CD4-positive, alpha-beta T cell (primary cell): ENCODE results near the gene MTIF3. TPM values are rescaled to one million over a fixed set of nuclear protein-coding genes. Genes with fewer than 3 reads are reported as not detected.
A peak's percentile ranks its signal among the peaks of the same experiment; 100 is the strongest.
"Not testable (repeated sequence)": the region's sequence is repeated elsewhere in the genome, so short reads cannot be mapped to it uniquely, and the experiment has no call there.

Source experiments
- ATAC-seq: fragments of 200-7000 bp; cut with Tn5 transposase; one replicate; pipeline ENCODE4 v1.10.0; 2022; ENCODE audit warnings: mild to moderate bottlenecking; ENCODE audit not compliant: poor library complexity
- CTCF ChIA-PET: fragments of 350-600 bp; sonication (Branson Sonifier 250); formaldehyde crosslinking; loops from one replicate; lab custom pipeline; 2021; ENCODE audit warnings: antibody characterized with exemption, inconsistent platforms; lab: Charles Lee
- POLR2A ChIA-PET: fragments of 350-600 bp; sonication (Branson Sonifier 250); formaldehyde crosslinking; loops from one replicate; lab custom pipeline; 2021; ENCODE audit warnings: antibody characterized with exemption, inconsistent platforms; lab: Charles Lee
- DNase-seq, 14 experiments: peaks; one replicate each; pipeline ENCODE4 v3.0.0-alpha.2; 2013 to 2020; ENCODE audit warnings: mixed read lengths in 2 of 14
- H3K27ac ChIP-seq, 2 donors: one replicate each; pipeline versions ENCODE4 v1.5.1 to v1.7.0; 2013; ENCODE audit warnings: low read length in 2 of 2, low read depth in 1 of 2, mild to moderate bottlenecking in 1 of 2
- H3K27me3 ChIP-seq, 2 experiments: 1 replicate in 1 of 2; 2 replicates in 1 of 2; pipeline versions ENCODE4 v1.6.1 to v1.7.0; 2013; ENCODE audit warnings: low read length in 2 of 2, control low read depth in 1 of 2, mild to moderate bottlenecking in 1 of 2, moderate library complexity in 1 of 2; ENCODE audit not compliant: insufficient read depth in 2 of 2, control insufficient read depth in 1 of 2
- H3K36me3 ChIP-seq: one replicate; pipeline ENCODE4 v1.6.1; 2013; ENCODE audit warnings: low read length, control low read depth; ENCODE audit not compliant: insufficient read depth
- H3K4me1 ChIP-seq: one replicate; pipeline ENCODE4 v1.6.1; 2013; ENCODE audit warnings: low read length, control low read depth; ENCODE audit not compliant: insufficient read depth
- H3K4me3 ChIP-seq: one replicate; pipeline ENCODE4 v1.5.1; 2013; ENCODE audit warnings: mild to moderate bottlenecking, low read length, moderate library complexity
- H3K9me3 ChIP-seq, 2 experiments: 1 replicate in 1 of 2; 2 replicates in 1 of 2; pipeline versions ENCODE4 v1.6.1 to v1.7.0; 2013; ENCODE audit warnings: low read length in 2 of 2, mild to moderate bottlenecking in 2 of 2, control low read depth in 1 of 2, moderate library complexity in 1 of 2; ENCODE audit not compliant: control insufficient read depth in 1 of 2, insufficient read depth in 1 of 2
- H3K27ac Mint-ChIP-seq: one replicate; pipeline ENCODE4 v1.8.0; 2020; ENCODE audit warnings: mixed read lengths
- H3K27me3 Mint-ChIP-seq: one replicate; pipeline ENCODE4 v1.8.0; 2021; ENCODE audit warnings: mixed read lengths
- H3K36me3 Mint-ChIP-seq: one replicate; pipeline ENCODE4 v1.8.0; 2021; ENCODE audit warnings: low read depth, mixed read lengths
- H3K4me1 Mint-ChIP-seq: one replicate; pipeline ENCODE4 v1.8.0; 2021; ENCODE audit warnings: low read depth, mixed read lengths
- H3K4me3 Mint-ChIP-seq: one replicate; pipeline ENCODE4 v1.8.0; 2020; ENCODE audit warnings: mild to moderate bottlenecking, mixed read lengths
- H3K9me3 Mint-ChIP-seq: one replicate; pipeline ENCODE4 v1.8.0; 2020; ENCODE audit warnings: mixed read lengths
- intact Hi-C, 2 experiments: fragments of 100-400 bp; cut with DNase I in 1 of 2; cut with micrococcal nuclease in 1 of 2; formaldehyde crosslinking; loops; one replicate each; pipeline versions ENCODE4 v1.15.1 to v1.9.0; 2023 to 2025; cut with DNase I, micrococcal nuclease
- total RNA-seq, 174 experiments: library from RNA in 2 of 174; stranded (reverse) in 2 of 174; gene quantifications; one replicate each; pipeline ENCODE4 v1.2.3 and lab custom pipeline; 2021 to 2026
- TF ChIP-seq, protein P1 (sequence below): fragments of 200-600 bp; IDR thresholded peaks from one replicate; pipeline ENCODE4 v1.8.0; 2022; ENCODE audit warnings: antibody characterized with exemption, mild to moderate bottlenecking

Gene MTIF3
- total RNA-seq, 2 experiments from 2014 or later: 13.6 to 14.5 TPM

DNA sequence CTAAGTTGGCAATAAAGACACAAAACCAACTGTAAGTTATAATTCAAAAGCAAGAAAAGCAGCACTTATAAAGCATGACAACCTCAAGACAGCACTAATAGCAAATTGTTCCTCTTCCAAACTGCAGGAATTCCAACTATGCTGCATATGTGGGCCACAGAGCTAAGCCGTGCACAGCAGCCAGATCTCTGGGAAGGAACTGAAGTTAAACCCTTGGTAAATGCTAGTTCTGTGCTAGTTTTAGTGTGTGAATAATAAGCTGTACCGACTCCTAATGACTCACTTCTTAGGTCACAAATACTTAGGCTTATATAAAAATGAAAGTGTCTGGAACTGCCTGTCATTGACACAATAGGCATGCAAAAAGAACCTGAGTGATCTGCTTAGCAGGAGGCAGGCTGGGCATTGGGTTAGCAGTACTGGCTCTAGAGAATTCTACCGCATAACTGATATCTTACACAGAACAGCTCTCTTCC, 47.1 kb downstream of the MTIF3 start:
- DNase-seq: no peak
- Histone ChIP-seq H3K4me3 (no peak overlapping the region), H3K27ac (no peak overlapping the region), H3K27me3 (no peaks in the 10 kb centered on the region), H3K9me3 (peaks cover 0 to 8% of the 10 kb centered on the region in 2 experiments), H3K36me3 (no peaks in the 10 kb centered on the region), H3K4me1 (peaks cover 8% of the 10 kb centered on the region)
- no peak for ATAC-seq
- Mint-ChIP-seq H3K9me3 (no peaks in the 10 kb centered on the region), H3K36me3 (no peaks in the 10 kb centered on the region), H3K27ac (no peak overlapping the region), H3K4me1 (no peaks in the 10 kb centered on the region), H3K4me3 (no peak overlapping the region), H3K27me3 (peaks cover 3% of the 10 kb centered on the region)
- intact Hi-C loops: loop anchor here in 1 of 2 experiments (10.0 kb wide), 2 partner anchors 142 to 312 kb away; no protein-coding TSS in a partner anchor
- POLR2A ChIA-PET: no interaction called here
- CTCF ChIA-PET: no interaction called here
- TF ChIP-seq, protein P1, sequence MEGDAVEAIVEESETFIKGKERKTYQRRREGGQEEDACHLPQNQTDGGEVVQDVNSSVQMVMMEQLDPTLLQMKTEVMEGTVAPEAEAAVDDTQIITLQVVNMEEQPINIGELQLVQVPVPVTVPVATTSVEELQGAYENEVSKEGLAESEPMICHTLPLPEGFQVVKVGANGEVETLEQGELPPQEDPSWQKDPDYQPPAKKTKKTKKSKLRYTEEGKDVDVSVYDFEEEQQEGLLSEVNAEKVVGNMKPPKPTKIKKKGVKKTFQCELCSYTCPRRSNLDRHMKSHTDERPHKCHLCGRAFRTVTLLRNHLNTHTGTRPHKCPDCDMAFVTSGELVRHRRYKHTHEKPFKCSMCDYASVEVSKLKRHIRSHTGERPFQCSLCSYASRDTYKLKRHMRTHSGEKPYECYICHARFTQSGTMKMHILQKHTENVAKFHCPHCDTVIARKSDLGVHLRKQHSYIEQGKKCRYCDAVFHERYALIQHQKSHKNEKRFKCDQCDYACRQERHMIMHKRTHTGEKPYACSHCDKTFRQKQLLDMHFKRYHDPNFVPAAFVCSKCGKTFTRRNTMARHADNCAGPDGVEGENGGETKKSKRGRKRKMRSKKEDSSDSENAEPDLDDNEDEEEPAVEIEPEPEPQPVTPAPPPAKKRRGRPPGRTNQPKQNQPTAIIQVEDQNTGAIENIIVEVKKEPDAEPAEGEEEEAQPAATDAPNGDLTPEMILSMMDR: no peak

DNA sequence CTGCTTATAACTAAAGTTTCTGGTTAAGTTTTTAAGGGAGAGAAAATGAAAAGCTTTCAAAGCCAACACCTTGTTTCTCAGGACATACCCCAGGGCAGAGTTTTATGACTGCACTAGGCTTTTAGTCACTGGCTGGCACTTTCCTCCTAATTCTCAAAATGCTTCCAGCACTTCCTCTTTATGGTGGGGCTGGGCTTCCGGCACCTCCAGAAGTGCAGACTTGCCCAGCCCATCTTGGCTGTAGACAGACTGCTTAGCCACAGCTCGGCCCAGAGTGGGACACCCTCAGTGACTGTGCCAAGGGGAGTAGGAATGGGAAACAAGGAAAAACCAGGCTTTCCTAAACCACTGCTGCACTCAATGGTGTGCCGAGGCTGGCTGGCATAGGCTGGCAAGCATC, 49.2 kb downstream of the MTIF3 start:
- intact Hi-C loops: loop anchor here in 1 of 2 experiments (10.0 kb wide), 2 partner anchors 144 to 314 kb away; no protein-coding TSS in a partner anchor
- no peaks in the 10 kb centered on the region for H3K36me3 ChIP-seq
- H3K4me1 ChIP-seq: peaks cover 4% of the 10 kb centered on the region
- ATAC-seq (no peak), DNase-seq (peak in 2 of 14 experiments; percentile 25 to 36)
- CTCF ChIA-PET: no interaction called here
- no peaks in the 10 kb centered on the region for H3K27me3 Mint-ChIP-seq
- no peak overlapping the region for H3K4me3 ChIP-seq
- no peaks in the 10 kb centered on the region for H3K9me3 Mint-ChIP-seq
- H3K4me3 Mint-ChIP-seq: no peak overlapping the region
- no peaks in the 10 kb centered on the region for H3K36me3 Mint-ChIP-seq
- no peaks in the 10 kb centered on the region for H3K4me1 Mint-ChIP-seq
- POLR2A ChIA-PET: no interaction called here
- H3K27ac ChIP-seq: no peak overlapping the region
- no peaks in the 10 kb centered on the region for H3K27me3 ChIP-seq
- H3K27ac Mint-ChIP-seq: no peak overlapping the region
- TF ChIP-seq, protein P1: no peak
- peaks cover 0 to 8% of the 10 kb centered on the region in 2 experiments for H3K9me3 ChIP-seq

DNA sequence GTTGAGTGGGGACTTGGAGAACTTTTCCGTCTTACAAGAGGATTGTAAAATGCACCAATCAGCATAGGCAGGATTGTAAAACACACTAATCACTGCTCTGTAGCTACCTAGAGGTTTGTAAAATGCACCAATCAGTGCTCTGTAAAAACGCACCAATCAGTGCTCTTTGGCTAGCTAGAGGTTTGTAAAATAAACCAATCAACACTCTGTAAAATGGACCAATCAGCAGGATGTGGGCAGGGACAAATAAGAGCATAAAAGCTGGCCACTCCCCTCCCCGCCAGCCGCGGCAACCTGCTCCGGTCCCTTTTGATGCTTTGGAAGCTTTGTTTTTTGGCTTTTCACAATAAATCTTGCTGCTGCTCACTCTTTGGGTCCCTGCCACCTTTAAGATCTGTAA, 50.0 kb downstream of the MTIF3 start:
- H3K9me3 ChIP-seq, CTCF ChIA-PET, H3K4me3 ChIP-seq, H3K4me3 Mint-ChIP-seq, H3K4me1 ChIP-seq, H3K4me1 Mint-ChIP-seq, H3K27ac Mint-ChIP-seq, H3K36me3 ChIP-seq, H3K27me3 Mint-ChIP-seq, H3K27me3 ChIP-seq, H3K9me3 Mint-ChIP-seq, DNase-seq, H3K27ac ChIP-seq, H3K36me3 Mint-ChIP-seq, ATAC-seq, POLR2A ChIA-PET: not testable (repeated sequence)
- intact Hi-C loops: loop anchor here in 1 of 2 experiments (10.0 kb wide), 2 partner anchors 144 to 314 kb away; no protein-coding TSS in a partner anchor

DNA sequence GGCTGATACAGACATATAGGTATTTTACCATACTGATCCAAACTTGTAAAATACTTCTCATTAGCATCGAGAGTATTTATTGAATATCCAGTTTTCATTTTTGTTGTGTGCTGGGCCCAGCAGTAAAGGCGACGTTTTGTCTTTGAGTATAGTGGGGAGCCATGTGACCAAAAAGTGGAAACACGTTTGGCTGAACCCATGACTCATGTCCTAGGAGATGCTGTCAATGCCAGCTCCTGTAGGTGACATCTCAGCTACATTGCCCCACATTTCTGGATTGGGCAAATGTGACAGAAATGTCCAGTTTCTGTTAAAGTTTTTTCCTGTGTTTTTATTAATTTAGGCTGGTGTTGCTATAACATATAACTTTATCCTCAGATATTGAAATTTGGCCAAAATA, 52.0 kb downstream of the MTIF3 start:
- intact Hi-C loops: no loop called here
- DNase-seq (no peak), ATAC-seq (no peak)
- ChIA-PET POLR2A (no interaction called here), CTCF (no interaction called here)
- Mint-ChIP-seq H3K4me1 (no peaks in the 10 kb centered on the region), H3K27ac (no peak overlapping the region), H3K27me3 (no peaks in the 10 kb centered on the region), H3K36me3 (no peaks in the 10 kb centered on the region), H3K4me3 (no peak overlapping the region), H3K9me3 (no peaks in the 10 kb centered on the region)
- Histone ChIP-seq H3K36me3 (no peaks in the 10 kb centered on the region), H3K27me3 (no peaks in the 10 kb centered on the region), H3K4me3 (no peak overlapping the region), H3K9me3 (peaks cover 0 to 8% of the 10 kb centered on the region in 2 experiments), H3K27ac (no peak overlapping the region), H3K4me1 (peaks cover 4% of the 10 kb centered on the region)
- TF ChIP-seq, protein P1: no peak
